Heart left ventricle (tissue), 13 donors: ENCODE data around the gene EVX2.

Experiments
- POLR2A ChIP-seq, 2 donors: fragments of 450-650 bp; IDR thresholded peaks; one replicate each; pipeline ENCODE4 v1.6.1; 2017; ENCODE audit warnings: antibody characterized with exemption in 2 of 2, mild to moderate bottlenecking in 2 of 2, moderate library complexity in 2 of 2
- TF ChIP-seq, protein P1 (sequence below), 12 donors: fragments of 200-600 bp; sonication (generic) in 4 of 12; IDR thresholded peaks; one replicate each; pipeline versions ENCODE4 v1.5.0 to v1.8.0; 2018 to 2022; ENCODE audit warnings: antibody characterized with exemption in 12 of 12, mild to moderate bottlenecking in 5 of 12
- donor health status: ischemic (EF 13 %, LVEDD 7.1; RV severe dilation, severe dysfunction).
- donor health status: DM: no; HTN: yes; CAD: no.
- donor health status: DM: no; HTN: no; CAD: no.
- donor health status: ischemic (EF 25% LVEDD 6.9; RV normal size, moderate dysfunction).
- donor health status: ischemic (EF 25% LVEDD 5.7; RV mildly dilated, moderate dysfunction).
- donor health status: ischemic (EF 35%, LVEDD 5.7; RV mildly dilated, moderate dysfunction).
- donor health status: nonischemic (EF 11% LVEDD 7.7; RV severe dilation, severe dysfunction).
- donor health status: DM: yes; HTN: yes; CAD: no.
- donor health status: PGD.
- donor health status: ischemic (EF 29% LVEDD 5.4; RV normal size, mild dysfunction).
- donor health status: nonischemic (EF 23%, LVEDD 6.1; RV moderate dilation, normal function).

DNA sequence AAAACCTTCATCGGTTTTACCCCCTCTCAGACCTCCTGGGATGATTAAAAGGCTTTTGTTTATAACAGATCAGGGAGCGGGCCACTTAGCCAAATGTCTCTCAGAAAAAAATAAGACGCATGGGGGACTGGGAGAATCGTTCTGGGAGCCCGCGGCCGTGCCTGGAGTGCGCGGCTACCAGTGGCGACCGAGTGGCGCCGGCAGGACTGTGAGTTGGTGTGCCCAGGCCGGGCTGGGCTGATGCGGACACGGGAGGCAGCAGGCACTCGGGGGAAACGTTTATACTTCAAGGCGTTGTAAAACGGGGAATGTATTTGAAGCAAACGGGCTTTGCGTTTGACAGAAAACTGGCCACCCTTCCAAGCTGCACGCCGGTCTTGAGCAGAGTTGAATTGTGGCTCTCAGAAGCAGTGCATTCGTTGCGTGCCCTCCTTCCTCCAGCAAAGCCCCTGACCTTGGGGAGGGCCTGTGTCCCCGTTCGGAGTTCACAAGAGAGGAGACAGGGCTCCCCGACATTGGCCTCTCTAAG is 28.1 kb upstream of the EVX2 start:
- TF ChIP-seq, protein P1, sequence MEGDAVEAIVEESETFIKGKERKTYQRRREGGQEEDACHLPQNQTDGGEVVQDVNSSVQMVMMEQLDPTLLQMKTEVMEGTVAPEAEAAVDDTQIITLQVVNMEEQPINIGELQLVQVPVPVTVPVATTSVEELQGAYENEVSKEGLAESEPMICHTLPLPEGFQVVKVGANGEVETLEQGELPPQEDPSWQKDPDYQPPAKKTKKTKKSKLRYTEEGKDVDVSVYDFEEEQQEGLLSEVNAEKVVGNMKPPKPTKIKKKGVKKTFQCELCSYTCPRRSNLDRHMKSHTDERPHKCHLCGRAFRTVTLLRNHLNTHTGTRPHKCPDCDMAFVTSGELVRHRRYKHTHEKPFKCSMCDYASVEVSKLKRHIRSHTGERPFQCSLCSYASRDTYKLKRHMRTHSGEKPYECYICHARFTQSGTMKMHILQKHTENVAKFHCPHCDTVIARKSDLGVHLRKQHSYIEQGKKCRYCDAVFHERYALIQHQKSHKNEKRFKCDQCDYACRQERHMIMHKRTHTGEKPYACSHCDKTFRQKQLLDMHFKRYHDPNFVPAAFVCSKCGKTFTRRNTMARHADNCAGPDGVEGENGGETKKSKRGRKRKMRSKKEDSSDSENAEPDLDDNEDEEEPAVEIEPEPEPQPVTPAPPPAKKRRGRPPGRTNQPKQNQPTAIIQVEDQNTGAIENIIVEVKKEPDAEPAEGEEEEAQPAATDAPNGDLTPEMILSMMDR (IDR thresholded peaks at IDR 0.05) = no peak
- TF ChIP-seq POLR2A (IDR thresholded peaks at IDR 0.05) = no peak
